ENCODE data around the gene VPS13A.
"Not testable (repeated sequence)": the region's sequence is repeated elsewhere in the genome, so short reads cannot be mapped to it uniquely, and the experiment has no call there.

VPS13A gene

GRCh38 chr9:77427256-77427927, 250.1 kb downstream of the VPS13A start:
- DNase-seq = no peak

- DNase-seq = no peak
These were observed 252.6 kb downstream of the VPS13A start for GRCh38 chr9:77429928-77430327.

GRCh38 chr9:77432053-77432452, 254.7 kb downstream of the VPS13A start:
- no peak for DNase-seq

- DNase-seq = peak; percentile 78
These were observed 256.5 kb downstream of the VPS13A start for GRCh38 chr9:77433675-77434445.

GRCh38 chr9:77435277-77435676, 257.9 kb downstream of the VPS13A start:
- DNase-seq = no peak

- no peak for DNase-seq
These were observed 258.4 kb downstream of the VPS13A start for GRCh38 chr9:77435688-77436087.

GRCh38 chr9:77438653-77439052, 261.3 kb downstream of the VPS13A start:
- no peak for DNase-seq

GRCh38 chr9:77440057-77440456, 262.7 kb downstream of the VPS13A start:
- no peak for DNase-seq

- DNase-seq = not testable (repeated sequence)
These were observed 263.8 kb downstream of the VPS13A start for GRCh38 chr9:77441124-77441523.

GRCh38 chr9:77442436-77442835, 265.1 kb downstream of the VPS13A start:
- no peak for DNase-seq

GRCh38 chr9:77447646-77448045, 270.3 kb downstream of the VPS13A start:
- no peak for DNase-seq

GRCh38 chr9:77449240-77450084, 272.1 kb downstream of the VPS13A start:
- no peak for DNase-seq

- DNase-seq = no peak
These were observed 272.7 kb downstream of the VPS13A start for GRCh38 chr9:77450085-77450475.

- DNase-seq = no peak
These were observed 274.2 kb downstream of the VPS13A start for GRCh38 chr9:77451507-77451906.

GRCh38 chr9:77453825-77454647, 276.7 kb downstream of the VPS13A start:
- no peak for DNase-seq

- DNase-seq = no peak
These were observed 277.3 kb downstream of the VPS13A start for GRCh38 chr9:77454663-77455062.

GRCh38 chr9:77455312-77455927, 278.1 kb downstream of the VPS13A start:
- DNase-seq = no peak

- DNase-seq = peak; percentile 83
These were observed 279.6 kb downstream of the VPS13A start for GRCh38 chr9:77456829-77457437.

- DNase-seq = peak; percentile 69
These were observed 280.7 kb downstream of the VPS13A start for GRCh38 chr9:77457916-77458592.

GRCh38 chr9:77460938-77461337, 283.6 kb downstream of the VPS13A start:
- DNase-seq = no peak

GRCh38 chr9:77462066-77462465, 284.7 kb downstream of the VPS13A start:
- no peak for DNase-seq

Data from right forelimb (tissue), 1 donor.